K562 (cell line): ENCODE measurements around the gene ROMO1. TPM values are rescaled to one million over a fixed set of nuclear protein-coding genes. Genes with fewer than 3 reads are reported as not detected.

Experiments
- ARHGAP35 ChIP-seq: fragments of 450-650 bp; IDR thresholded peaks from 2 replicates; pipeline ENCODE4 v1.6.1; 2018; ENCODE audit not compliant: partially characterized antibody
- BRCA1 ChIP-seq, 2 experiments: fragments of 450-650 bp in 1 of 2; sonication (generic) in 1 of 2; formaldehyde crosslinking in 1 of 2; IDR thresholded peaks; 2 replicates each; pipeline versions ENCODE4 v1.5.0 to v1.6.1; 2017 to 2020; ENCODE audit warnings: mild to moderate bottlenecking in 1 of 2, missing genetic modification reagents in 1 of 2
- BRD4 ChIP-seq: fragments of 200-600 bp; sonication (generic); IDR thresholded peaks from 2 replicates; pipeline ENCODE4 v1.6.1; 2017; ENCODE audit warnings: inconsistent platforms
- E2F3 ChIP-seq: fragments of 250-450 bp; sonication (Bioruptor Pico); IDR thresholded peaks from 2 replicates; pipeline ENCODE4 v1.4.0; 2020; ENCODE audit warnings: mild to moderate bottlenecking
- FOXA3 ChIP-seq, 2 experiments: fragments of 450-650 bp in 1 of 2; sonication (generic) in 1 of 2; formaldehyde crosslinking; IDR thresholded peaks in 1 of 2; conservative IDR thresholded peaks in 1 of 2; 2 replicates each; pipeline versions ENCODE4 v1.4.0 to v1.8.0; 2020 to 2022; ENCODE audit warnings: mild to moderate bottlenecking in 2 of 2, missing genetic modification reagents in 1 of 2
- HBP1 ChIP-seq: fragments of 450-650 bp; formaldehyde crosslinking; IDR thresholded peaks from 2 replicates; pipeline ENCODE4 v1.4.0; 2022; ENCODE audit warnings: missing genetic modification characterization
- HDGF ChIP-seq: fragments of 450-650 bp; IDR thresholded peaks from 2 replicates; pipeline ENCODE4 v1.6.1; 2016
- HLTF ChIP-seq: fragments of 450-650 bp; IDR thresholded peaks from 2 replicates; pipeline ENCODE4 v1.6.1; 2016
- IRF9 ChIP-seq: fragments of 450-650 bp; IDR thresholded peaks from 2 replicates; pipeline ENCODE4 v1.6.1; 2016; ENCODE audit warnings: missing biosample characterization, missing genetic modification characterization
- KAT8 ChIP-seq: fragments of 450-650 bp; IDR thresholded peaks from 2 replicates; pipeline ENCODE4 v1.6.1; 2016; ENCODE audit warnings: low read depth, mild to moderate bottlenecking
- PHF8 ChIP-seq: fragments of 200-600 bp; sonication (generic); IDR thresholded peaks from 2 replicates; pipeline ENCODE4 v1.6.1; 2012; ENCODE audit warnings: mixed run types, mild to moderate bottlenecking, inconsistent platforms, low read length, moderate library complexity, borderline replicate concordance
- RAD51 ChIP-seq: fragments of 450-650 bp; IDR thresholded peaks from 2 replicates; pipeline ENCODE4 v1.7.1; 2016; ENCODE audit warnings: low read depth, mild to moderate bottlenecking, borderline replicate concordance
- RBM34 ChIP-seq: fragments of 200-400 bp; formaldehyde crosslinking; IDR thresholded peaks from 2 replicates; pipeline ENCODE4 v1.6.1; 2018; ENCODE audit warnings: low read length, borderline replicate concordance; ENCODE audit not compliant: insufficient read depth
- SREBF1 ChIP-seq: fragments of 150-350 bp; IDR thresholded peaks from 2 replicates; pipeline ENCODE4 v1.6.1; 2014; ENCODE audit warnings: antibody characterized with exemption, low read depth, low read length, borderline replicate concordance
- SRSF7 ChIP-seq: fragments of 200-400 bp; formaldehyde crosslinking; optimal IDR thresholded peaks from 2 replicates; pipeline ENCODE3; 2017; ENCODE audit warnings: mild to moderate bottlenecking, low read depth, low read length
- TSC22D4 ChIP-seq: fragments of 450-650 bp; IDR thresholded peaks from 2 replicates; pipeline ENCODE4 v1.6.1; 2016; ENCODE audit warnings: missing genetic modification characterization, missing biosample characterization, control low read depth
- ZFPM2 ChIP-seq: fragments of 250-450 bp; sonication (Bioruptor Pico); IDR thresholded peaks from 2 replicates; pipeline ENCODE4 v1.5.1; 2022; ENCODE audit warnings: mild to moderate bottlenecking
- ZNF133 ChIP-seq: fragments of 250-450 bp; sonication (Bioruptor Pico); IDR thresholded peaks from 2 replicates; pipeline ENCODE4 v1.4.0; 2020; ENCODE audit warnings: mild to moderate bottlenecking
- ZNF175 ChIP-seq: fragments of 200-800 bp; sonication (Bioruptor generic); IDR thresholded peaks from 2 replicates; pipeline ENCODE4 v1.6.1; 2016; ENCODE audit warnings: low read depth, mild to moderate bottlenecking, missing genetic modification characterization, missing compliant biosample characterization
- ZNF717 ChIP-seq: fragments of 250-450 bp; sonication (Bioruptor Pico); IDR thresholded peaks from 2 replicates; pipeline ENCODE4 v1.5.0; 2021
- polyA plus RNA-seq, 8 experiments: library from polyadenylated mRNA; depleted of rRNA in 4 of 8; stranded (reverse) in 5 of 8; unstranded in 3 of 8; fragments of >200 nt; fragmentation: Nextera tagmentation in 2 of 8; fragmentation: Illumina TruSeq in 1 of 8; extraction: Ambion mirVana in 2 of 8; extraction: Trizol in 1 of 8; gene quantifications; 2 replicates each; pipeline versions ENCODE4 v1.2.1 to v1.2.3, GENCODE V29; 2011 to 2014; ENCODE audit warnings: inconsistent platforms in 1 of 8, missing spikeins in 1 of 8
- total RNA-seq, 7 experiments: library from RNA; depleted of rRNA in 6 of 7; stranded (reverse); fragments of >200 nt in 6 of 7; fragmentation: Illumina TruSeq in 2 of 7; extraction: Trizol in 2 of 7; gene quantifications; 2 replicates each; pipeline versions ENCODE4 v1.2.1 to v1.2.3, GENCODE V29; 2011 to 2021; ENCODE audit warnings: low replicate concordance in 1 of 7
- TF ChIP-seq, protein P1 (sequence below): fragments of 250-450 bp; sonication (Bioruptor Pico); IDR thresholded peaks from 2 replicates; pipeline ENCODE4 v1.5.0; 2020; ENCODE audit warnings: mild to moderate bottlenecking, borderline replicate concordance
- TF ChIP-seq, protein P2 (sequence below): fragments of 250-450 bp; sonication (Bioruptor Pico); IDR thresholded peaks from 2 replicates; pipeline ENCODE4 v1.5.0; 2022; ENCODE audit warnings: mild to moderate bottlenecking

ROMO1 gene
- total and polyA plus RNA-seq, 9 of the 15 experiments (the other 6 are each of a cell fraction or from before 2014, with no cell fraction given): 31.8 to 741 (median 226) TPM

DNA sequence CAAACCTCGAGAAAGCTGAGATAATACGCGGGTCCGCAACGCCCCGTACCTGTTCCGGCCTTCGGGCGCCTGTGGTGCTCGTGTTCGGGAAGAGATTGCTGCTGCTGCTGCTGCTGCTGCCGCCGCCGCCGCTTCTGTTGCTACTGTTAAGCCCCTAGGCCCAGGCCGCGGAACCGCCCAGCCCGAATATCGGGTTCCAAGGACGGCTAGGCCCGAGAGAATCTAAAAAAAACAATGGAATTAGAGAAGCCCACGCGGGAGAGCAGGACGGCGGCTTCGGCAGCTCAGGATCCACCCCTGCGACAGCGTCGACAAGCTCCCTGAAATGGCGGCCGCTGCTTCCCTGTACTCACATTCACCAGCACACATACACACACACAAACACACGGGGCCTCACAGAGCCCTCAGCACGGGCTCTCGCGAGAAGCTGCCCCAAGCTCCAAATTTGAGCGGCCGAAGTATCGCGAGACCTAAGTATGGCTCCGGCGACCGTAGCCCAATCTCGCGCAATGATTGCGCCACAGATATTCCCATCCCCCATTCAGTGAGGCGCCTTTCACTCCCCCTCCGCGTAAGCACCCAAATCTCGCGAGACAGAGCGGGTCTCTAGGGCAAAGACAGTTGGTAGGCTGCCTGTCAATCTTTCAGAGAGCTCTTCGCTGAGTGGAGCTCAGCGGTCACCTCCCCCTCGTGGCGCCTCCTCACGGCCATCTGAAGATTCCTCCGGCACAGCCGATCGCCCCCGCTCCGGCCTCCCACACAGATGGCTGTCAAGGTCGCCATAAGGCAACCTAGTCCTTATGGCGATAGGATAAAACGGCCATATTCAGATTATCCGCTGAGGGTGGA lies 42.9 kb downstream of the ROMO1 start, which contains the start of gene RBM39 (continued):
- TF ChIP-seq HLTF (peak; percentile 42; the same call in 1 of the 2 replicates), TSC22D4 (no peak), SRSF7 (no peak), HBP1 (CRISPR knock-in tag) (no peak), ZNF133 (CRISPR knock-in tag) (no peak), ARHGAP35 (peak; percentile 100), E2F3 (CRISPR knock-in tag) (no peak), HDGF (no peak), ZFPM2 (no peak), FOXA3 (CRISPR knock-in tag; conservative IDR thresholded peaks at IDR 0.05 in 1 of 2, IDR thresholded peaks at IDR 0.05 in 1 of 2) (0 out of 4 replicates have a peak, but pooled peaks of 1 of the 2 experiments have one; percentile 32), PHF8 (peak; percentile 98), RAD51 (no peak), KAT8 (peak; percentile 92), RBM34 (no peak), BRD4 (peak; percentile 99), ZNF717 (CRISPR knock-in tag) (no peak), IRF9 (peak; percentile 90), SREBF1 (0 out of 2 replicates have a peak, but pooled peaks have one; percentile 28), ZNF175 (CRISPR knock-in tag) (peak; percentile 71; the same call in 1 of the 2 replicates), BRCA1 (IDR thresholded peaks at IDR 0.05) (peak; percentile 99; the same call in 1 of the 2 replicates), BRCA1 (CRISPR knock-in tag; IDR thresholded peaks at IDR 0.05) (peak; percentile 15; the same call in 1 of the 2 replicates)
- TF ChIP-seq, protein P1, sequence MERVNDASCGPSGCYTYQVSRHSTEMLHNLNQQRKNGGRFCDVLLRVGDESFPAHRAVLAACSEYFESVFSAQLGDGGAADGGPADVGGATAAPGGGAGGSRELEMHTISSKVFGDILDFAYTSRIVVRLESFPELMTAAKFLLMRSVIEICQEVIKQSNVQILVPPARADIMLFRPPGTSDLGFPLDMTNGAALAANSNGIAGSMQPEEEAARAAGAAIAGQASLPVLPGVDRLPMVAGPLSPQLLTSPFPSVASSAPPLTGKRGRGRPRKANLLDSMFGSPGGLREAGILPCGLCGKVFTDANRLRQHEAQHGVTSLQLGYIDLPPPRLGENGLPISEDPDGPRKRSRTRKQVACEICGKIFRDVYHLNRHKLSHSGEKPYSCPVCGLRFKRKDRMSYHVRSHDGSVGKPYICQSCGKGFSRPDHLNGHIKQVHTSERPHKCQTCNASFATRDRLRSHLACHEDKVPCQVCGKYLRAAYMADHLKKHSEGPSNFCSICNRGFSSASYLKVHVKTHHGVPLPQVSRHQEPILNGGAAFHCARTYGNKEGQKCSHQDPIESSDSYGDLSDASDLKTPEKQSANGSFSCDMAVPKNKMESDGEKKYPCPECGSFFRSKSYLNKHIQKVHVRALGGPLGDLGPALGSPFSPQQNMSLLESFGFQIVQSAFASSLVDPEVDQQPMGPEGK (CRISPR knock-in tag): no peak
- TF ChIP-seq, protein P2, sequence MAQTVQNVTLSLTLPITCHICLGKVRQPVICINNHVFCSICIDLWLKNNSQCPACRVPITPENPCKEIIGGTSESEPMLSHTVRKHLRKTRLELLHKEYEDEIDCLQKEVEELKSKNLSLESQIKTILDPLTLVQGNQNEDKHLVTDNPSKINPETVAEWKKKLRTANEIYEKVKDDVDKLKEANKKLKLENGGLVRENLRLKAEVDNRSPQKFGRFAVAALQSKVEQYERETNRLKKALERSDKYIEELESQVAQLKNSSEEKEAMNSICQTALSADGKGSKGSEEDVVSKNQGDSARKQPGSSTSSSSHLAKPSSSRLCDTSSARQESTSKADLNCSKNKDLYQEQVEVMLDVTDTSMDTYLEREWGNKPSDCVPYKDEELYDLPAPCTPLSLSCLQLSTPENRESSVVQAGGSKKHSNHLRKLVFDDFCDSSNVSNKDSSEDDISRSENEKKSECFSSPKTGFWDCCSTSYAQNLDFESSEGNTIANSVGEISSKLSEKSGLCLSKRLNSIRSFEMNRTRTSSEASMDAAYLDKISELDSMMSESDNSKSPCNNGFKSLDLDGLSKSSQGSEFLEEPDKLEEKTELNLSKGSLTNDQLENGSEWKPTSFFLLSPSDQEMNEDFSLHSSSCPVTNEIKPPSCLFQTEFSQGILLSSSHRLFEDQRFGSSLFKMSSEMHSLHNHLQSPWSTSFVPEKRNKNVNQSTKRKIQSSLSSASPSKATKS (CRISPR knock-in tag): no peak
